GM12873 (cell line): Measurements from ENCODE around the gene PRKAR1B.

ENCODE experiments used
- CTCF ChIP-seq: IDR thresholded peaks from 2 replicates; pipeline ENCODE4 v1.5.1; 2012; ENCODE audit warnings: low read depth, mild to moderate bottlenecking, moderate library complexity, low read length, control low read depth; ENCODE audit not compliant: insufficient read depth; ENCODE audit errors: missing control alignments

PRKAR1B gene

GRCh38 chr7:563629-564170 is 163.4 kb downstream of the PRKAR1B start:
- no peak for TF ChIP-seq CTCF

GRCh38 chr7:562789-563628 is 164.1 kb downstream of the PRKAR1B start:
- no peak for TF ChIP-seq CTCF

GRCh38 chr7:562374-562675 is 164.8 kb downstream of the PRKAR1B start:
- no peak for TF ChIP-seq CTCF

- TF ChIP-seq CTCF, result no peak
Observed at GRCh38 chr7:561631-562373, 165.3 kb downstream of the PRKAR1B start.

GRCh38 chr7:560966-561630 is 166.0 kb downstream of the PRKAR1B start:
- no peak for TF ChIP-seq CTCF

- no peak for TF ChIP-seq CTCF
Observed at GRCh38 chr7:559396-559705, 167.7 kb downstream of the PRKAR1B start.

GRCh38 chr7:557558-557881 is 169.6 kb downstream of the PRKAR1B start:
- TF ChIP-seq CTCF, result no peak
